Cardiac fibroblast (primary cell): ENCODE measurements around the gene STIM1.

Experiments used
- DNase-seq, 2 donors: peaks; one replicate each; pipeline versions ENCODE4 v3.0.0 to v3.0.0-alpha.2; 2010; ENCODE audit warnings: low read depth in 2 of 2
- H3K4me3 ChIP-seq, 2 donors: replicated peaks in 1 of 2; 1 replicate in 1 of 2; 2 replicates in 1 of 2; pipeline ENCODE4 v1.5.1; 2011; ENCODE audit warnings: low read depth in 2 of 2, low read length in 2 of 2, mild to moderate bottlenecking in 2 of 2, moderate library complexity in 1 of 2
- TF ChIP-seq, protein P1 (sequence below): IDR thresholded peaks from one replicate; pipeline ENCODE4 v1.5.1; 2011; ENCODE audit warnings: low read depth, mild to moderate bottlenecking, low read length, inconsistent platforms

STIM1 gene

DNA sequence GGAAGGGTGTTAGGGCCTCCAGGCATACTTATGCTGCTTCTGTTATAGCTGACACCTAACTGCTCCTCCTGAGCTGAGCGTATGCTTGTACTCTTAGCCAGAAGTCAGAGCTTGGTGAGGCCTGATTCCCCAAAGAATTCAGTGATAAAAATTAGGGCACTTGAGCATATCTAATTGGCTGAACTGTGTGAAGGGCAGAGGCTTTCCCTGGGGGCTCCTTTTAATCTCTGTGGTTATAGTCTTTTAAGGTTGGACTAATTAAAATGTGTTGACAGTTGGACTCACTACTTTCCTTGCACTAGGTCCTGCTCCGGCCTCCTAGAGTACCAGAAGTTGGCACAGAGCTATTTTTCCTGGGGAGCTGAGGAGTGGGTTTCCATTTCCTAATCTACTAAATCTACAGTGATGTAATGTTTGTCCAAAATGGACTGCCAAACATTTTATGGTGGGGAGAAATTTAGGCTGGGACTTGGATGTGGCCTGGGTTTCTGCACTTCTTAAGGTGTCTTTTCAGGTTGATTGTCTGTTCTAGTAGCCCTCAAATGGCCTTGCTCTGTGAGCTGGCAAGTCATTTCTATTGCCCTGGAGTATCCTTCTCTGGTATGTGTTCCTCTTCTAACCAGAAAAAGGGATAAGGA, 18.4 kb downstream of the STIM1 start:
- no peak for DNase-seq
- TF ChIP-seq, protein P1, sequence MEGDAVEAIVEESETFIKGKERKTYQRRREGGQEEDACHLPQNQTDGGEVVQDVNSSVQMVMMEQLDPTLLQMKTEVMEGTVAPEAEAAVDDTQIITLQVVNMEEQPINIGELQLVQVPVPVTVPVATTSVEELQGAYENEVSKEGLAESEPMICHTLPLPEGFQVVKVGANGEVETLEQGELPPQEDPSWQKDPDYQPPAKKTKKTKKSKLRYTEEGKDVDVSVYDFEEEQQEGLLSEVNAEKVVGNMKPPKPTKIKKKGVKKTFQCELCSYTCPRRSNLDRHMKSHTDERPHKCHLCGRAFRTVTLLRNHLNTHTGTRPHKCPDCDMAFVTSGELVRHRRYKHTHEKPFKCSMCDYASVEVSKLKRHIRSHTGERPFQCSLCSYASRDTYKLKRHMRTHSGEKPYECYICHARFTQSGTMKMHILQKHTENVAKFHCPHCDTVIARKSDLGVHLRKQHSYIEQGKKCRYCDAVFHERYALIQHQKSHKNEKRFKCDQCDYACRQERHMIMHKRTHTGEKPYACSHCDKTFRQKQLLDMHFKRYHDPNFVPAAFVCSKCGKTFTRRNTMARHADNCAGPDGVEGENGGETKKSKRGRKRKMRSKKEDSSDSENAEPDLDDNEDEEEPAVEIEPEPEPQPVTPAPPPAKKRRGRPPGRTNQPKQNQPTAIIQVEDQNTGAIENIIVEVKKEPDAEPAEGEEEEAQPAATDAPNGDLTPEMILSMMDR: no peak
- H3K4me3 ChIP-seq: no peak overlapping the region

- no peak for DNase-seq
- TF ChIP-seq, protein P1: no peak
- no peak overlapping the region for H3K4me3 ChIP-seq
These were observed 21.1 kb downstream of the STIM1 start for GRCh38 chr11:3876613-3877012.

DNA sequence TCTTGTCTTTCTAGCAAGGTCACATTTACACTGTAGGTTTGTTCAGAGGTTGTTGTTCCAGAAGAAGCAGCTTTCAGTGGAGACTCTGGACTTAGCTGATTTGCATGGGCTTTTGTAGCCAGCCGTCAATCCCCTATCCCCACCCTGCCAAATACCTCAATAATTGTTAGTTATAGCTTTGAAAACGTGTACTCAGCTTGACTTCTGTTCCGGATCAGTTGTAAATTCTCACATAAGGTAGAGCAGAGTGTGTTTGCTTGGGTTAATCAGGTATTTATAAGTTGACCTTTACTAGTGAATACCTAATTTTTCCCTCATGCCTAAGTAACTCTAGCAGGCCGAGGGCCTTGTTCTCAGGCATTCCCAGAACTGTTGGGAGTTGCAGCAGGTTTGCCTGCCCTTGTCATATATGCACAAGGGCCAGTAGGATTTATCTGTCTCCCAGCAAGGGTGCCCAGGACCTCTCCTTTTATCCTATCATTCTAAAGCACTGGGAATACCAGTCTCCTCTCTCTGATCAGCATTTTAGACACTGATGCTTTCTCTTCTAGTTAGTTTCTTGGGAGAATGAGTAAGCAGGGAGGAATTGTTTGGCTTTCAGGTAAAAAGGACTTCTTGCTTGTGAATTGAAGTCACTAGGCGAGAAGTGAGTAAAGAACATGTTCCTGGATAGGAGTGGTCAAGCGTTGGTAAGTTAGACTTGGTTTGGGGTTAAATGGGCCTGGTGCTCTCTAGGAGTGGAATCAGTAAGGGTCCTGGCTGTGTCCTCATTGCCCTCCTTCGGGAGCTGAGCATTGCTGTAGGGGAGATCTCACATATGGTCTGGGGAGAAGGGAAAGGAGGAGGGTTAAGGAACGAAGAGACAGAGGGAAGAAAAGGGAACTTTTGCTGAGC, 22.1 kb downstream of the STIM1 start:
- no peak for DNase-seq
- no peak overlapping the region for H3K4me3 ChIP-seq
- TF ChIP-seq, protein P1: no peak

- no peak overlapping the region for H3K4me3 ChIP-seq
- no peak for DNase-seq
- TF ChIP-seq, protein P1: no peak
These were observed 22.8 kb downstream of the STIM1 start for GRCh38 chr11:3878258-3878584.

GRCh38 chr11:3879216-3879966, 23.9 kb downstream of the STIM1 start:
- H3K4me3 ChIP-seq: no peak overlapping the region
- TF ChIP-seq, protein P1: no peak
- no peak for DNase-seq

GRCh38 chr11:3879967-3880542, 24.6 kb downstream of the STIM1 start:
- DNase-seq: no peak
- TF ChIP-seq, protein P1: no peak
- H3K4me3 ChIP-seq: no peak overlapping the region
